ENCODE results near the gene TFR2.

- TF ChIP-seq CTCF (IDR thresholded peaks at IDR 0.05) (no peak), POLR2A (IDR thresholded peaks at IDR 0.05) (no peak), EP300 (IDR thresholded peaks at IDR 0.05) (no peak)
These were observed 11.3 kb downstream of the TFR2 start for GRCh38 chr7:100630066-100630465.
